T follicular helper cell (primary cell): ENCODE data around the gene ARPC5.
"Not testable (repeated sequence)": the region's sequence is repeated elsewhere in the genome, so short reads cannot be mapped to it uniquely, and the experiment has no call there.

ENCODE experiments used
- DNase-seq: peaks from one replicate; pipeline ENCODE4 v3.0.0-alpha.2; 2020; ENCODE audit warnings: low read depth
- total RNA-seq, 2 experiments: gene quantifications; one replicate each; lab custom pipeline; 2026; lab: John Stamatoyannopoulos, UW

The ARPC5 gene
- total RNA-seq = 156 to 189 reads per million in 2 experiments

- peak; percentile 89 for DNase-seq
Measured at GRCh38 chr1:183635606-183636333, at the start of gene ARPC5. ARPC5 (minus strand) TSS chr1:183635783; CDS start chr1:183635659, 124 bp downstream.

DNA sequence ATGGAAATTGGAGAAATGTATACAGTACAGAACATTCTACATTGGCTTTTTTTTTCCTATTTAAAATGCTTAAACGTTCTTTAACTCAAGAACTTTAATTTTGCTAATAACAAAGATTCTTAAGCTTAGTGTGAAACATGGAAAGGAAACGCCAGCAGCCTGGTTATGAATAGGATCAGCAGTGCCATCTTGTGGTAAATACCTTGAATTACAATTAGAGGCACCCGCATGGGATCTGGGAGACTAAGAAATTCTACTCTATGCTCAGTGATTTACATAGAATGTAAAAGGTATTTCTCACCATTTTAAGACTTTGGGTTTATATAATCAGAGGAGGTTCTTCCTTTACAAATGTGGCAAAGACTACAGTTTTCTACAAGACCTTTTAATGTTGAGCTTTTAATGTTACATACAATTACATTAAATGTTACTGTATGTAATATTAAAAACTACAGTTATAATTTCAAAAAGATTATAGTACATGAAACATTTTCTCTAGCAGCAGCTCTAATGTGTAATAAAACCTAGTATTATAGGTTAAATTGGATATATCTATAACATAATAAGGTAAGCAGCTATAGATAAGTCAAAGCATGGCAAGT lies 49.6 kb upstream of the ARPC5 start:
- DNase-seq = no peak

DNA sequence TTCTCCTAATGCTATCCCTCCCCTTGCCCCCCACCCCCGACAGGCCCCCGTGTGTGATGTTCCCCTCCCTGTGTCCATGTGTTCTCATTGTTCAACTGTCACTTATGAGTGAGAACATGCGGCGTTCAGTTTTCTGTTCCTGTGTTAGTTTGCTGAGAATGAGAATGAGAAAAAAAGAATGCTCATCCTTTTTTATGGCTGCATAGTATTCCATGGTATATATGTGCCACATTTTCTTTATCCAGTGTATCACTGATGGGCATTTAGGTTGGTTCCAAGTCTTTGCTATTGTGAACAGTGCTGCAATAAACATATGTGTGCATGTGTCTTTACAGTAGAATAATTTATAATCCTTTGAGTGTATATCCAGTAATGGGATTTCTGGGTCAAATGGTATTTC lies 43.8 kb upstream of the ARPC5 start:
- not testable (repeated sequence) for DNase-seq

DNA sequence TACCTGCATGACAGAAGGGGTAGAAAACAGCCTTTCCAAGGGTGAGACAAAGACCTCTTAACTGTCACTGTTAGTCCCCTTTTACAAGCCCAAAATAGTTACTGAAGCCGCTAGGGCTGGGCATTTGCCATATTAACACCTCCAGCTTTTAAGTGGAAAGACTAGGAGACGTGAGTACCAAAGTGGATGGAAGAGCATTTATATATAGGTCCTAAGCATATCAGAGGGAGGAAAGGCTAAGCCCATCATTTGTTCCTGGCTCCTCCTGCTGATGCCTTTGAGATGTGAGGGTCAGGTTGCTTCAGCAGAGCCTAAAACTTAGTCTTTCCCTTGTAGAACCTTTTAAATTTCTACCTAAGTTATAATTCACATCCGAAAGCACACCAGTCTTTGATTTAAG lies 43.2 kb upstream of the ARPC5 start:
- no peak for DNase-seq

DNA sequence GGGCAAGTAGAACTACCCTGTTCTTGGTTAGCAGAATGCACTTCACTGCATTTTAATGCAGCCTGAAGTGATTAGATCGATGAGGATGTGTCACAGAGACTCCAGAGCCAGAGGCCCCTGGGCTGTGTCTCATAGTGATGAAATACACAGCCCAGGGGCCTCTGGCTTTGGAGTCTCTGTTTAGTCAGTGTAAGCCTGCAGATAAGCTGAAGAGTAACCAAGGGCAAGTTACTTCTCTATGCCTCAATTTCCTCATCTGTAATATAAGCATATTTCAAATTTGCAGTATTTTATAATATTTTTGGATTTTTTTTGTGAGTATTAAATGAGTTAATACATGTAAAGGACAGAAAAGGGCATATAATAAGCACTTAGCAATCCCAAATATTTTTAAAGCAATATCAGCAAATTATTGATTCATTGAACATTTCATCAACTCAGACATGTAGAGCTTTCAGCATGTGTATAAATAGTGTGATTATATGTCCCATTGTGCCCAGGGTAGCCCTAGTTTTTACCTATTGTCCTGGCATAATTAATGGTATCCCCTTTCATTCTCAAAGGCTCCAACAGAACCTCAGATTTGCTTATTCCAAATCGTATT lies 41.1 kb upstream of the ARPC5 start:
- DNase-seq = no peak

- no peak for DNase-seq
Measured at GRCh38 chr1:183675883-183676585, 40.5 kb upstream of the ARPC5 start.

DNA sequence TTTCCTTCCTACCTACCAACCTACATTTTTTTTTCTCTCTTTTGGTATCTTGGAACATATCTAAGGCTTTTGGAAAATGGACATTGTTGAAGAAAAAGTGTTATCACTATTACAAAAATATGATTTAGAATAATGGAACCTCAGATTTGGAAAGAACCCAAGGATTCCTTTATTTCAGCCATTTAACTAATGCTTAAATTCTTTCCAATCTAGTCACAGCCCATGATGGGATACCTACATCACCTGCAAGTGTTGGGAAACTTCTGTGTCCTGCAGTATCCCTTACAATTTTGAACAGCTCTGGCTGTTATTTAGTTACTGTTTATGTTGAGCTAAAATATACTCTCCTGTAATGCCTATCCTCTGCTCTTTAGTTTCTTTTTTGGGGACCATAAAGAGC lies 39.8 kb upstream of the ARPC5 start:
- no peak for DNase-seq

DNA sequence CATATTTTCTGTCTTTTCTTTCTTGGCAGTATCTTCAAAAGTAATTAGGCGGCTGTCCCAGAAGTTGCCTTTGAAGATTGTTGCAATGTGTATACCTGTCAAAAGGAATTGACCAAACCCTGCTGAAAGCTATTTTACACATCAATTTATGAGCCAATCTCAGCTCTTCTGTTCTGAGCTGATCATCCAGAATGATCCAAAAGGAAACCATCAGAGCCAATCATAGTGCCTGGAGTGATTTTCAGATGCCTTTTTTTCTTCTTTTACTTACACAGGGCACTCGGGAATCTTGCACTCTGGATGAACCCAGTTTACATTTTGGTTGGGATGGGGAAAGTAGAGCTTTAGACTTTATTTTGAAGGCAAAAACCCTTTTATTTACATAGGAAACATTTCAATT lies 39.3 kb upstream of the ARPC5 start:
- DNase-seq = no peak

DNA sequence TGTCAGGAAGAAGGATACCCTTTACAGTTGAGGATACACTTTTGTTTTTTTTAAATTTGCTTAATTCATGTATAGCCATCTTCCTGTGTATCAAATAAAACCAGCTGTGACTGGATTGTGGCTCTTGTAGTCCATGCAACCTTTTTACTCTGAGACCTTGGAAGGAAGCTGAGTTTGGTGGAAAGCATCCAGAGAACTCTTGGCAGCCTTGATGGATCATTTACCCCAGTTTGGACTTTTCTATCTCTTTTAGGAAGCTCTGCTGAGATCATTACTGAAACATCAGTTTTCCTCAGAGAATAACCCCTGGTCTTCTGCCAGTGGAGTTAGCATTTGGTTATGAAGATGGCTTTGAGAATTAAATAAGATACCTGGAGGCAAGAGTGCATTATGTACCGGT lies 38.8 kb upstream of the ARPC5 start:
- no peak for DNase-seq

GRCh38 chr1:183673605-183674323 lies 38.2 kb upstream of the ARPC5 start:
- no peak for DNase-seq

DNA sequence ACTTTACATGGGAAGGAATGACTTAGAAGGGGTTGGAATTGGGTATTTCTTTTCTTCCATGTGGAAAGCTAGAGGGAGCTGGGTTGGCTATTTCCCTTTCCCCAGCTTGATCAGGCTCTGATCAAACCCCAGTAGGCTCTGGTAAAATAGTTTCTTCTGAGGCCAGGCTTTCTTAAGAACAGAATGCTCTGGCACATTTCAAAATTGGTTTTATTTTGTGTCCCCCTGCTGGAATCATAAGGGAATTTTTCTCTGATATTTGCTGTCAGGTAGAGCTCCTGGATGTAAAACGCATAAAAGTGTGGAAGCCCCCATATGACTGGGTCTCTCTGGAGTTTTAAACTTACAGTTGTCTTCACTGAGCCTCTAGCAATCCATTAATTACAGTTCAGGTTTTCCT lies 34.6 kb upstream of the ARPC5 start:
- no peak for DNase-seq

GRCh38 chr1:183656355-183656754 lies 20.8 kb upstream of the ARPC5 start:
- DNase-seq = no peak

DNA sequence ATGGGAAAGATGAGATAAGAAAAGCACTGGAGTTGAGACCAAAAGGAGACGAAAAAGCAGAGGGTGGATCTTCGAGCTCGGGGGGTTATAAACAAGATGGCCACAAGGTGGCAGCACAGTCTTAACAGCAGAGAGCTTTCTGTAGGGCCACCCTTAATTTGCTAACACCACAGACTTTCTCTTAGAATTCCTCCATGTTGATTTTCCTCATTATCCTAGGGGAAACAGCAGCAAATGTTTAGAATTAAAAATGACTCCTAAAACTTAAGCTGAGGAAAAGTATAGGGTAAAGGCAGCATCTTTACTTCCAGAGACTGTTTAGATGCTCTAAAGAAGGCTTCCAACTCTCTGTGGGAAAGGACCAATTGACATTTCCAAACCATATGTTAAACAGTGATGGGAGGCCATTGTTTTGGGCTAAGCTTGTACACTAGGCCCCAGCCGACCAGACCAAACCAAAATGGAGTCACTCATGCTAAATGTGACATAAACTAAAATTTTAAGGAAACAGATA lies 20.0 kb upstream of the ARPC5 start:
- DNase-seq = peak; percentile 57

- no peak for DNase-seq
Measured at GRCh38 chr1:183654706-183655105, 19.1 kb upstream of the ARPC5 start.

DNA sequence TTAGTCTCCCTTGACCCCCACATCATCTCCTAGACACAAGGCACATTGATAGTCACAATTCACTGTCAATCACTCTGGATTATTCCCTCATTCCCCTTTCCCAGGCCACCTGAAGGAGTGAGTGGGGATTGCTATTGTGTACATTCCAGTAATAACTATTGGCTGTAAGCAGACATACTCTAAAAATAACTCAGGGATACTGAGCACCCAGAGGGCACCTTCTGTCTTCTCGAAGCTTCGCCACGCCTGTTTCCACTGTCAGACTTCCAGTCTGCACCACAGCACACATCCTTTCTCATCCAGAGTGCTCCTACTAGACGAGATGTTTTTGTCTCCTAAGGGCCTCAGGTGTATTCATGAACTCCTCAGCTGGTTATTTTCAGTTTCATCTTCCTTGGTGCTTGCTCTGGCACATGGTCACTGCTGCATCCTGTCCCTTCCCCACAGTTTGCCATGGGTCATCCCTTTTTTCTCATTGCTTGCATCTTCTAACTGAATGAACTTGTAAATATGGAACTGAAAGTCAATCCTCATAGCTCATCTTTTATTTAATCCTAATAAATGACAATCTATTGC lies 18.4 kb upstream of the ARPC5 start:
- DNase-seq = no peak

DNA sequence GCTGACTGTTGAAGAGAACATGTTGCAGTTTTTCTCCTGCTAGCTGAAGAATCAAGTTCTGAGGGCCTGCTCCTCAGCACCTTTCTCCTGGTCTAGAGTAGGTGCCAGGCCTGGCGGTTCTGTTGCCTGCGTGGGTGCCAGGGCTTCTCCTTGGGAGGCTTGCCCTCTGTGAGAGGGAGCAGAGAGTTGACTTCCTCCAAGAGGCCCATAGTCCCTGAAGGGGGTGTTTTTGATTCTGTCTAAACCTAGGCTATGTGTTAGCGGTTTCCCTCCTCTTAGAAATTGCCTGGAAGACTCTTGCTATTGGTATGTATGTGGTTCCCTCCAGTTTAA lies 17.8 kb upstream of the ARPC5 start:
- no peak for DNase-seq

- DNase-seq = no peak
Measured at GRCh38 chr1:183652547-183653461, 17.2 kb upstream of the ARPC5 start, which contains the start of gene APOBEC4. APOBEC4 (minus strand) TSS chr1:183653316; CDS start chr1:183648781, 4,535 bp downstream.

GRCh38 chr1:183652107-183652506 lies 16.5 kb upstream of the ARPC5 start:
- DNase-seq = no peak

GRCh38 chr1:183651612-183652011 lies 16.0 kb upstream of the ARPC5 start:
- no peak for DNase-seq

- no peak for DNase-seq
Measured at GRCh38 chr1:183648042-183648441, 12.5 kb upstream of the ARPC5 start.
